Colonic mucosa (tissue), 4 donors: ENCODE results near the gene TNKS1BP1. TPM values are rescaled to one million over a fixed set of nuclear protein-coding genes. Genes with fewer than 3 reads are reported as not detected.

Experiments
- DNase-seq: peaks from one replicate; pipeline ENCODE4 v3.0.0-alpha.2; 2020
- H3K27ac ChIP-seq: fragments of 200-600 bp; one replicate; pipeline ENCODE4 v1.8.0; 2021
- H3K27me3 ChIP-seq: fragments of 200-600 bp; one replicate; pipeline ENCODE4 v1.8.0; 2021
- H3K36me3 ChIP-seq: fragments of 200-600 bp; one replicate; pipeline ENCODE4 v1.8.0; 2021
- H3K4me1 ChIP-seq: fragments of 200-600 bp; one replicate; pipeline ENCODE4 v1.8.0; 2021; ENCODE audit warnings: mild to moderate bottlenecking
- H3K4me3 ChIP-seq: fragments of 200-600 bp; one replicate; pipeline ENCODE4 v1.8.0; 2021
- H3K9ac ChIP-seq, 2 donors: one replicate each; pipeline ENCODE4 v1.7.0; 2013; ENCODE audit warnings: control low read depth in 2 of 2, low read depth in 2 of 2, low read length in 2 of 2
- H3K9me3 ChIP-seq: fragments of 200-600 bp; one replicate; pipeline ENCODE4 v1.8.0; 2021
- CTCF ChIP-seq: fragments of 200-600 bp; IDR thresholded peaks from one replicate; pipeline ENCODE4 v1.8.0; 2022; ENCODE audit warnings: antibody characterized with exemption, mild to moderate bottlenecking
- intact Hi-C: fragments of 100-400 bp; cut with DNase I; formaldehyde crosslinking; loops from one replicate; pipeline ENCODE4 v1.14.1; 2022
- total RNA-seq, 2 donors: library from RNA; stranded (reverse); fragmentation: NEBNext Ultra II Directional in 1 of 2; extraction: Animal tissue kit (Norgen Biotek cat#: 25700) in 1 of 2; gene quantifications; one replicate each; pipeline ENCODE4 v1.2.1, GENCODE V29; 2021
- donor health status: healthy.
- donor health status: DM: no; HTN: no; CAD: no.
- donor health status: DM: no; HTN: no; CAD: no.

The TNKS1BP1 gene
- total RNA-seq, 2 donors from 2014 or later: 113 to 117 TPM

DNA sequence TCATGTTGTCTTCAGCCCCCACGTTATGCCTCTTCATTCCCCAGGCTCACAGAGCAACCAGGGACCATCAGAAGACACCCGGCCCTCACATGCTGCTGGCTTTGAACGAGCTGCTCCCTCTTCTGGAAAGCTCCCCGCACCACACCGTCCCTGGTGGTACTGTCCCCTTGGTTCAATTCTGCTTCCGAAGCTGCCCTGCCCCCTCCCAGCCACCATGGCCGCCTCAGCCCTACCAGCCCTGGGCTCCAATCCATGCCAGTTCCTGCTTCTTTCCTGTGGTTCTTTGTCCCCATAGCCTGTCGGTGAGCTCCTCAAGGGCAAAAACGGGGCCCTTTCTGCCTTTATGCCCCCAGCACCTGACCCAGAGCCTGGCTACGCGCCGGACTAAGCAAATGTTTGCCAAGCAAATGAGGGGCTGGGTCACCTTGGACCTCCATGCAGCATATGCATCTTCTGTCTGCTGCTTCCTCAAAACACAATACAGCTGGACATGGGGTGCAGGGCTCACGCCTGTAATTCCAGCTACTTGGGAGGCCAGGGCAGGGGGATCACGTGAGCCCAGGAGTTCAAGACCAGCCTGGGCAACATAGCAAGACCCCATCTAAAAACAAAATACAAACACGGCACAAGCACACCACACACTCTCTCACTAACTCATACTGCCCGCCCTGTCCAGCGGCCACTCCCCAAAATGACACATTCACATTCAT, 21.3 kb downstream of the TNKS1BP1 start:
- no peak for TF ChIP-seq CTCF
- H3K9me3 ChIP-seq: no peaks in the 10 kb centered on the region
- no peak overlapping the region for H3K27ac ChIP-seq
- no peak overlapping the region for H3K9ac ChIP-seq
- no peaks in the 10 kb centered on the region for H3K27me3 ChIP-seq
- DNase-seq: no peak
- no peaks in the 10 kb centered on the region for H3K4me1 ChIP-seq
- intact Hi-C loops: no loop called here
- H3K36me3 ChIP-seq: peaks cover 13% of the 10 kb centered on the region
- H3K4me3 ChIP-seq: no peak overlapping the region

- H3K9ac ChIP-seq: no peak overlapping the region
- H3K4me3 ChIP-seq: no peak overlapping the region
- intact Hi-C loops: no loop called here
- no peak overlapping the region for H3K27ac ChIP-seq
- no peak for DNase-seq
- peaks cover 13% of the 10 kb centered on the region for H3K36me3 ChIP-seq
- no peak for TF ChIP-seq CTCF
- H3K4me1 ChIP-seq: no peaks in the 10 kb centered on the region
- no peaks in the 10 kb centered on the region for H3K9me3 ChIP-seq
- H3K27me3 ChIP-seq: no peaks in the 10 kb centered on the region
Measured at GRCh38 chr11:57302489-57302888, 22.3 kb downstream of the TNKS1BP1 start.

DNA sequence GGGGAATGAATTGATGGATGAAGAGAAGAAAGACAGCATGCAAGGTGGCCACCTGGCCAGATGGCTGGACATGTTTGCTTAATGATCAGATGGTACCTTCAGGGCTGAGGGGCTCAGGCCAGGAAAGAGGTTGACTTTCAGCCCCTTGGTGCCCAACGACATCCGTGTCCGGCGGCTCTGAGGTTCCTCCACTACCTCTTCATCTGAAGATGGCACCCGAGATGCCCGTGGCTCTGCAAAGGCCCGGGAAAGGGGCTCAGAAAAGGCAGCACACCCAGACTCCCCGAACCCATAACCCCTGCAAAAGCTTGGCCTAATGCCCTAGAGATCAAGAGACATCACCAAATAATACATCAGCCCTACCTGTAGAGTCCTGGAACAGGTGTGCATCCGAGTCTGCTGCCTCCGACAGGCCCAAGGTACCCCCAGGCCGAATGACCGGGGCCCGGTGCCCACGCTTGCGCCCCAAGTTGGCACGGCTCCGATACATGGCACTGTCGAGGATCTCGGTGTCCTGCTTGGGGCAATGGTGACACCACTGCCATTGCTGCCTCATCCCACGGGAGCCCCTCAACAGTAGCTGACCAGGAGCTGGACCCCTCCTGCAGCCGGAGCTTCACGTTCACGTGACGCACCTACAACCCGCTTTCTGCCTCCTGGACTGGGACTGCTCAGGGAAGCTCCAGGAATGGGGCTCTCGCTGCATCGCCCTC, 22.9 kb downstream of the TNKS1BP1 start:
- Histone ChIP-seq H3K9ac (no peak overlapping the region), H3K9me3 (no peaks in the 10 kb centered on the region), H3K4me3 (no peak overlapping the region), H3K27ac (no peak overlapping the region), H3K4me1 (no peaks in the 10 kb centered on the region), H3K27me3 (no peaks in the 10 kb centered on the region), H3K36me3 (peaks cover 13% of the 10 kb centered on the region)
- DNase-seq: no peak
- TF ChIP-seq CTCF: no peak
- intact Hi-C loops: no loop called here

DNA sequence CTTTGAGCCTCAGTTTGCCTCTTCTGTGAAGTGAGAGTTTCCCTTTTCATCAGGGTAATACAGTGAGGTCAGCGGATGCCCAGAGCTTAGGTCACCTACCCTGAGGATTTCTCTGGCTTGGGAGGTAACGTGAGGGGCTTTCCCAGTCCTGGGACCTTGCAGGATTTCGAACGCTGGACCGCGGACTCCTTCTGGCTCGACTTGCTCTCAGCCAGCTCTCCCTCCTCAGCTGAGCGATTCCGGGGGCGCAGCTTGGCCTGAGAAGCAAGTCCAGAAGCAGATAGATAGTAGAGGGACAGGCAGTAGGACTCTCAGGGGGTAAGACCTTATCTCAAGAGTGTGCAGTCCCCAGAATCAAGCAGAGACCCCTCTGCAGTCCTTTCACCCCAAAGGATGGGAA, 24.0 kb downstream of the TNKS1BP1 start:
- no peak for DNase-seq
- Histone ChIP-seq H3K4me1 (no peaks in the 10 kb centered on the region), H3K27me3 (no peaks in the 10 kb centered on the region), H3K36me3 (peaks cover 13% of the 10 kb centered on the region), H3K27ac (no peak overlapping the region), H3K4me3 (no peak overlapping the region), H3K9me3 (no peaks in the 10 kb centered on the region), H3K9ac (no peak overlapping the region)
- intact Hi-C loops: no loop called here
- no peak for TF ChIP-seq CTCF

- TF ChIP-seq CTCF: no peak
- no peak for DNase-seq
- Histone ChIP-seq H3K9ac (no peak overlapping the region), H3K27me3 (no peaks in the 10 kb centered on the region), H3K4me3 (no peak overlapping the region), H3K27ac (no peak overlapping the region), H3K36me3 (peaks cover 13% of the 10 kb centered on the region), H3K9me3 (no peaks in the 10 kb centered on the region), H3K4me1 (no peaks in the 10 kb centered on the region)
- intact Hi-C loops: no loop called here
Measured at GRCh38 chr11:57299150-57299737, 25.5 kb downstream of the TNKS1BP1 start.
